Astrocyte (in vitro differentiated cells and primary cell): Measurements from ENCODE around the gene EGFL8.

Source experiments
- EZH2 ChIP-seq: IDR thresholded peaks from 2 replicates; pipeline ENCODE4 v1.6.1; 2012; ENCODE audit warnings: mild to moderate bottlenecking, low read length, inconsistent platforms; ENCODE audit not compliant: insufficient read depth
- TF ChIP-seq, protein P1 (sequence below): IDR thresholded peaks from 2 replicates; pipeline ENCODE4 v1.5.1; 2011; ENCODE audit warnings: low read depth, mild to moderate bottlenecking, inconsistent platforms, low read length, moderate library complexity; ENCODE audit not compliant: insufficient read depth

DNA sequence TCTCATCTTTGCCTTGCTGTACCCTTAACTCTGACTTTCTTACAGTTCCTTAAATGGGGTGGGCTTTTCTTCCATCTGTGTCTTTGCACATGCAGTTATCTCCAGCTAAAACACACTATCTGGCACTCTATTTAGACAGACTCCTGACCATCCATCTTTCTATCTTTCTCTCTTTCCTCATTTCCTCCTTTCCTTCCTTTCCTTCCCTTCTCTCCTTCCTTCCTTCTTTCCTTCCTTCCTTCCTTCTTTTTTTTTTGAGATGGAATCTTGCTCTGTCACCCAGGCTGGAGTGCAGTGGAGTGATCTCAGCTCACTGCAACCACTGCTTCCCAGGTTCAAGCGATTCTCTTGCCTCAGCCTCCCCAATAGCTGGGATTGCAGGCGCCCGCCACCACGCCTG lies 51.2 kb downstream of the EGFL8 start:
- TF ChIP-seq, protein P1, sequence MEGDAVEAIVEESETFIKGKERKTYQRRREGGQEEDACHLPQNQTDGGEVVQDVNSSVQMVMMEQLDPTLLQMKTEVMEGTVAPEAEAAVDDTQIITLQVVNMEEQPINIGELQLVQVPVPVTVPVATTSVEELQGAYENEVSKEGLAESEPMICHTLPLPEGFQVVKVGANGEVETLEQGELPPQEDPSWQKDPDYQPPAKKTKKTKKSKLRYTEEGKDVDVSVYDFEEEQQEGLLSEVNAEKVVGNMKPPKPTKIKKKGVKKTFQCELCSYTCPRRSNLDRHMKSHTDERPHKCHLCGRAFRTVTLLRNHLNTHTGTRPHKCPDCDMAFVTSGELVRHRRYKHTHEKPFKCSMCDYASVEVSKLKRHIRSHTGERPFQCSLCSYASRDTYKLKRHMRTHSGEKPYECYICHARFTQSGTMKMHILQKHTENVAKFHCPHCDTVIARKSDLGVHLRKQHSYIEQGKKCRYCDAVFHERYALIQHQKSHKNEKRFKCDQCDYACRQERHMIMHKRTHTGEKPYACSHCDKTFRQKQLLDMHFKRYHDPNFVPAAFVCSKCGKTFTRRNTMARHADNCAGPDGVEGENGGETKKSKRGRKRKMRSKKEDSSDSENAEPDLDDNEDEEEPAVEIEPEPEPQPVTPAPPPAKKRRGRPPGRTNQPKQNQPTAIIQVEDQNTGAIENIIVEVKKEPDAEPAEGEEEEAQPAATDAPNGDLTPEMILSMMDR, result no peak
- no peak for TF ChIP-seq EZH2
